Activated naive CD8-positive, alpha-beta T cell treated with anti-CD3 and anti-CD28 coated beads for 36 hours (primary cell): ENCODE data around the gene FRYL. TPM values are rescaled to one million over a fixed set of nuclear protein-coding genes. Genes with fewer than 3 reads are reported as not detected.
"Not testable (repeated sequence)": the region's sequence is repeated elsewhere in the genome, so short reads cannot be mapped to it uniquely, and the experiment has no call there.

Experiments
- DNase-seq: peaks from one replicate; pipeline ENCODE4 v3.0.0; 2021
- H3K27ac Mint-ChIP-seq: one replicate; pipeline ENCODE4 v1.8.0; 2022; ENCODE audit warnings: mild to moderate bottlenecking, moderate library complexity, mixed read lengths
- H3K27me3 Mint-ChIP-seq: one replicate; pipeline ENCODE4 v1.8.0; 2022; ENCODE audit warnings: mild to moderate bottlenecking, mixed read lengths
- H3K36me3 Mint-ChIP-seq: one replicate; pipeline ENCODE4 v1.8.0; 2021; ENCODE audit warnings: mild to moderate bottlenecking, mixed read lengths
- H3K4me1 Mint-ChIP-seq: one replicate; pipeline ENCODE4 v1.8.0; 2021; ENCODE audit warnings: mixed read lengths
- H3K4me3 Mint-ChIP-seq: one replicate; pipeline ENCODE4 v1.8.0; 2022; ENCODE audit warnings: mild to moderate bottlenecking, moderate library complexity, mixed read lengths
- H3K9me3 Mint-ChIP-seq: one replicate; pipeline ENCODE4 v1.8.0; 2022; ENCODE audit warnings: mixed read lengths
- total RNA-seq, 2 experiments: library from RNA; stranded (reverse); gene quantifications; one replicate each; pipeline ENCODE4 v1.2.3, GENCODE V29; 2021

Gene FRYL
- total RNA-seq, 2 experiments from 2014 or later: 54.0 to 63.8 TPM

DNA sequence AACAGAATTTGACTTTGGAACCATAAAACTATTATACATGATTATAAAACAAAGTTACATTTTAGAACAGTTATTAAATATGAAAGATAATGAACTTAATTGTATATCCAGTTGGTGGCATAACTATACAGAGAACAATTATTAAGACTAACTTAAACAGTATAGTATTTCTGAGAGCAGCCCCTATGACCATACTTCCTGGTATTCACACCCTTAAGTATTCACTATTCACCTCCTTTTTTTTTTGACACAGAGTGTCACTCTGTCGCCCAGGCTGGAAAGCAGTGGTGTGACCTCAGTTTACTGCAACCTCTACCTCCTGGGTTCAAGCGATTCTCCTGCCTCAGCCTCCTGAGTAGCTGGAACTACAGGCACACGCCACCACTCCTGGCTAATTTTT is 74.5 kb downstream of the FRYL start:
- Mint-ChIP-seq H3K27me3 (no peaks in the 10 kb centered on the region), H3K27ac (no peak overlapping the region), H3K36me3 (peaks cover 31% of the 10 kb centered on the region), H3K4me1 (peaks cover 31% of the 10 kb centered on the region), H3K9me3 (peaks cover under 1% of the 10 kb centered on the region), H3K4me3 (no peak overlapping the region)
- no peak for DNase-seq

DNA sequence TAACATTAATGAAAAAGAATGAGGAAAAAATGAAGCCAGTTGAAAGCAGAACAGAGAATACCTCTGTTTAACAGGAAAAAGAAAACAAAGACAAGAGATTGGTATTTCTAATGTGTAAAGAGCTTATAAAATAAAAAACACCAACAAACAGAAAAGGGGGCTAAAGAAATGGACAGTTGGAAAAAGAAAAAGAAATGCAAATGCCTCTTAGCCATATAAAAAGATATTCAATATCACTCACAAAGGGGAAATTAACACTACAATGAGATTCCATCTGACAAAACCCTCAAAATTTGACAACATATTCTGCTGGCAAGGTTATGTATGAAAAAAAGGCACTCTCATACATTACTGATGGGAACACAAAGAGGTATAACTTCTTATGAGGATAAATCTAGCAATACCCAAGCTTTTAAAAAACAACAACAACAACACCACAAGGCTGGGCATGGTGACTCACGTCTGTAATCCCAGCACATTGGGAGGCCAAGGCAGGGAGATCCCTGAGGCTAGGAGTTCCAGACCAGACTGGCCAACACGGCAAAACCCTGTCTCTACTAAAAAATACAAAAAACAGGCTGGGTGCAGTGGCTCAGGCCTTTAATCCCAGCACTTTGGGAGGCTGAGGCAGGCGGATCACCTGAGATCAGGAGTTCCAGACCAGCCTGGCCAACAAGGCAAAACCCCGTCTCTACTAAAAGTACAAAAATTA is 75.8 kb downstream of the FRYL start:
- Mint-ChIP-seq H3K27ac (no peak overlapping the region), H3K36me3 (peaks cover 19% of the 10 kb centered on the region), H3K27me3 (no peaks in the 10 kb centered on the region), H3K9me3 (no peaks in the 10 kb centered on the region), H3K4me1 (peaks cover 36% of the 10 kb centered on the region), H3K4me3 (no peak overlapping the region)
- DNase-seq: no peak

DNA sequence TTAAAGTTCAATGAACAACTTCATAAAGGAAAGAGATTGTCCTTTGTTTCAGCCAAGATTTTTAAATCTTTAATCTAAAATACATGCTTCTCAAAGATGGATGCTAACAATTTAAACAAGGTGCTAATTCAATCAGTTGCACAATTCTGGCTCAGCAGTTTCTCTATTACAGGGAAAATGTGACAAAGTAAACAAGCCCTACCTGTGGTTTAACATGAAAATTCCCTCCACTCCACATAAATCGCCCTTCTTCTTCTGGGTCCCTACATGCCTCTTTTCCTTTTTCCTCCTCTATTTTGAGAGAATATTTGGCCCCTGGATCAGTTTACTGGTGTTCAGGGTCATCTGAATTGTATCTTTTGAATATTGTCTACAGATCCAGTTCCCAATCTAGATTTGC is 80.6 kb downstream of the FRYL start:
- Mint-ChIP-seq H3K9me3 (peaks cover 3% of the 10 kb centered on the region), H3K4me3 (no peak overlapping the region), H3K27ac (peak overlapping the region; percentile 19), H3K36me3 (peaks cover 13% of the 10 kb centered on the region), H3K27me3 (no peaks in the 10 kb centered on the region), H3K4me1 (peaks cover 58% of the 10 kb centered on the region)
- no peak for DNase-seq

DNA sequence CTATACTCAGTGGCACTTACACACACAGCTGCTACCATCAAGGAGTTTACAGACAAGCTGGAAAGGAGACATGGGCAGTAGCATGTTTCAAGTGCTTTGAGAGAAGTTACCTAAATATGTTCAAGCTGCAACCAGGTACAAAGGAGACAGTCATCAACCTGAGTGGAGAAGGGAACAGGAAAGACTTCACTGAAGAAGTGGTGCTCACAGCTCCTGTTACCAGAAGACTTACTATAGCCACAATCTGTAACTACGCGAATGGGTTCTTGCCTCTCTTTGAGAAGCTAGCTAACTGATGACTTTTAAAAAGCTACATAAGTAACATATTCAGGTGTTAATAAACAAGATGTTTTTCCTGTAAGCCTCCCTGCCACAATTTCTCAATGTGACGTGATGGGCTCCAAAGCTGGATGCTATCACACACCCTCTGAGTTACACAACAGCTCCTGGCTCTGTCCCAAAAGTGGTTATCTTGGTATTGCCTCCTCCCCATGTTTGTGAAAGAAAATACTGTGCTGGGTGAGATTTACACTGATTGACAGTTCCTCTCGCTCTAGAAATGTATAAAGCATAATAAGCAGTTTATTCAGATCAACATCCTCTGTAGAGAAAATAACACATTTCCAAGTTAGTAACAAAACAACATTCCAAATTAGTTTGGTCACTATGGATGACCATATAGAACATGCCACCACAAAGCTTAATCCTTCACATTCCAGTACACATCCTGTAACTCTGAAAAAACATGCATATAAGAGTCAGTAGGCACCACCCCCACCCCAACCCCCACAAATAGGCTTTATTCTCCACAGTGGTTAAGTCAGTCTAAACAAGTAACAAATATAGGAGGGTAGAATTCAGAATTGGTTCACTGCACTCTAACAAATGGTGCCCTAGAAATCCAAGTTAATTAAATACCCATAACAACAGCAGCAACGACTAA is 81.8 kb downstream of the FRYL start:
- no peaks in the 10 kb centered on the region for H3K27me3 Mint-ChIP-seq
- H3K4me1 Mint-ChIP-seq: peaks cover 55% of the 10 kb centered on the region
- peaks cover 15% of the 10 kb centered on the region for H3K36me3 Mint-ChIP-seq
- no peak overlapping the region for H3K27ac Mint-ChIP-seq
- DNase-seq: no peak
- H3K9me3 Mint-ChIP-seq: peaks cover 3% of the 10 kb centered on the region
- no peak overlapping the region for H3K4me3 Mint-ChIP-seq

DNA sequence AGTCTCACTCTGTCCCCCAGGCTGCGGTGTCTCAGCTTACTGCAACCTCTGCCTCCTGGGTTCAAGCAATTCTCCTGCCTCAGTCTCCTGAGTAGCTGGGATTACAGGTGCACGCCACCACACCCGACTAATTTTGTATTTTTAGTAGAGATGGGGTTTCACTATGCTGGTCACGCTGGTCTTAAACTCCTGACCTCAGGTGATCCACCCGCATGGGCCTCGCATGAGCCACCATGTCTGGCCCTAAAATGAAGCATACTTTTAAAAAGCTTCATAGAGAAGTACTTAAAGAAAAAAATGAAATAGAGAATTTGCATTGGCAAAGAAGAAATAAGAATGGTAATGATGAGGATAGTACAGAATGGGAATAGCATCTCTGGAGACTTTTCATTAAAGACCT is 82.6 kb downstream of the FRYL start:
- Mint-ChIP-seq H3K4me1 (peaks cover 50% of the 10 kb centered on the region), H3K36me3 (peaks cover 15% of the 10 kb centered on the region)
- H3K9me3 Mint-ChIP-seq, H3K27ac Mint-ChIP-seq, H3K27me3 Mint-ChIP-seq, DNase-seq, H3K4me3 Mint-ChIP-seq: not testable (repeated sequence)

DNA sequence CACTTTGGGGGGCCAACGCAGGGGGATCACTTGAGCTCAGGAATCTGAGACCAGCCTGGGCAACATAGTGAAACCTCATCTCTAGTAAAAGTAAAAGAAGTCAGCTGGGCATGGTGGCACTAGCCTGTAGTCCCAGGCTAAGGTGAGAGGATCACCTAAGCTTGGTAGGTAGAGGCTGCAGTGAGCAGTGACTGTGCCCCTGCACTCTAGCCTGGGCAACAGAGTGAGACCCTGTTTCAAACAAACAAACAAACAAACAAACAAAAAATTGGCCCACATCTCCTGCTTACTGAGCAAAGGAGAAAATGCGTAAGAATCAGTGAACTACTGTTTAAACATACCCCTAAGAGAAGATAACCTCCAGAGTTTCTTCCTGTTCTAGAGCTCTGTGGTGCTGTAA is 85.3 kb downstream of the FRYL start:
- Mint-ChIP-seq H3K27me3 (no peaks in the 10 kb centered on the region), H3K9me3 (peaks cover 3% of the 10 kb centered on the region), H3K4me3 (no peak overlapping the region), H3K36me3 (peaks cover 11% of the 10 kb centered on the region), H3K4me1 (peaks cover 54% of the 10 kb centered on the region), H3K27ac (no peak overlapping the region)
- DNase-seq: no peak

DNA sequence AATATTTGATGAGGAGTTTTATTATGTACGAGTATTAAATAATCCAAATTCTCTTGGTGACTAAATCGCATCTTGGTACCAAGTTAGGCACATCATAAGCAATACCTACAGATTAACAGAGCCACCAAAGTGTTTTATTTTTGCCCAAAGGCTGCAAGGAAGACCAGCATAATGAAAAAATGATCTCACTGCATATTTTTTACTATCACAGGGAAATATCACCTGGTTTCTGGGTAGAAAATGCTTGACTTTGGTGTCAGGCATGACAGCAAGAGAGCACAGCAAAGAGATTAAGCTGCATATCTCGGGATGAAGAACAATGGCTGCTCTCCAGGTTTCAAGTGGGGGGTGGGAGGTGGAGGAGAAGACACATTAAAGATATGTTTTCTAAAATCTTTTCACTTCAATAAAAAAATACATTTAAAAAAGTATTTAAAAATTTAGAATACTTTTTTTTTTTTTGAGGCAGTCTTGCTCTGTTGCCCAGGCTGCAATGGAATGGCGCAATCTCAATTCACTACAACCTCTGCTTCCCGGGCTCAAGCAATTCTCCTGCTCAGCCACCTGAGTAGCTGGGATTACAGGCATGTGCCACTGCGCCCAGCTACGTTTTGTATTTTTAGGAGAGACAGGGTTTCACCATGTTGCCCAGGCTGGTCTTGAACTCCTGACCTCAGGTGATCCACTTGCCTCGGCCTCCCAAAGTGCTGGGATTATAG is 86.1 kb downstream of the FRYL start:
- no peak overlapping the region for H3K4me3 Mint-ChIP-seq
- peaks cover 3% of the 10 kb centered on the region for H3K9me3 Mint-ChIP-seq
- H3K4me1 Mint-ChIP-seq: peaks cover 53% of the 10 kb centered on the region
- no peak overlapping the region for H3K27ac Mint-ChIP-seq
- H3K27me3 Mint-ChIP-seq: no peaks in the 10 kb centered on the region
- DNase-seq: no peak
- peaks cover 11% of the 10 kb centered on the region for H3K36me3 Mint-ChIP-seq

DNA sequence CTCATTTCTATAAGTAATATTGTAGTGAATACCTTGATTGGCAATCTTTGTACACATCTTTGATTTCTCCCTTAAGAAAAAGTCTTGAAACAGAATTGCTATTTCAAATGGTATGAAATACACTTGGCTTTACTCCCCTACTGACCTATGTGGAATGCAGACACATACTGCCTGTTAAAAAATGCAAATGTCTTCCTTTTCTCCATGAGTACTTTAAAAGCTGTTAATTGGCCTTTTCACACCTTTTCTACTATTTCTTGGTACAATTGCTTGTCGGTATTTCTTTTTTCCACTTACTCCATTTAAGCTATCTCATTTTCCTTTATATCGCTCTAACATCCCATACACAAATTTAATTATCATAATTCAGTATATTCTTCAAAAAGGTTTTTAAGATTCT is 87.2 kb downstream of the FRYL start:
- Mint-ChIP-seq H3K4me1 (peaks cover 45% of the 10 kb centered on the region), H3K4me3 (no peak overlapping the region), H3K27ac (no peak overlapping the region), H3K36me3 (peaks cover 8% of the 10 kb centered on the region), H3K9me3 (peaks cover 3% of the 10 kb centered on the region), H3K27me3 (no peaks in the 10 kb centered on the region)
- DNase-seq: no peak

DNA sequence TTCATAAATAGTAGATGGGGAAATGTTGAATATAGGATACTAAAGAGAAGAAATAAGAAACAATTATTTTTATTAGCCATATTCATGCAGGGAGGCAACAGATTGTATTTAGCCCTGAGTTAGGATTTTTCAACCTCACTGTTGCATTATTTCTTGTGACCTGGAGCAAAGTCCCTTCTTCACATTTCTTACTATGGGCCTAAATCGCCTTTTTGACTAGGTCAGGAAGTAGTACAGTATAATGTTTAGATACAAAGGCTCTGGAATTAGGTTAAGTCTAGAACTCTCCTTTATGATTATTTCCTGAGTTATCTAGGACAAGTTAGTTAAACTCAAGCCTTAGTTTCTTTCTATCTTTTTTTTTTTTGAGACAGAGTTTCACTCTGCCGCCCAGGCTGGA is 88.0 kb downstream of the FRYL start:
- H3K9me3 Mint-ChIP-seq: peaks cover 3% of the 10 kb centered on the region
- H3K36me3 Mint-ChIP-seq: peaks cover 4% of the 10 kb centered on the region
- H3K27ac Mint-ChIP-seq: no peak overlapping the region
- peaks cover 42% of the 10 kb centered on the region for H3K4me1 Mint-ChIP-seq
- H3K27me3 Mint-ChIP-seq: no peaks in the 10 kb centered on the region
- H3K4me3 Mint-ChIP-seq: no peak overlapping the region
- DNase-seq: no peak

DNA sequence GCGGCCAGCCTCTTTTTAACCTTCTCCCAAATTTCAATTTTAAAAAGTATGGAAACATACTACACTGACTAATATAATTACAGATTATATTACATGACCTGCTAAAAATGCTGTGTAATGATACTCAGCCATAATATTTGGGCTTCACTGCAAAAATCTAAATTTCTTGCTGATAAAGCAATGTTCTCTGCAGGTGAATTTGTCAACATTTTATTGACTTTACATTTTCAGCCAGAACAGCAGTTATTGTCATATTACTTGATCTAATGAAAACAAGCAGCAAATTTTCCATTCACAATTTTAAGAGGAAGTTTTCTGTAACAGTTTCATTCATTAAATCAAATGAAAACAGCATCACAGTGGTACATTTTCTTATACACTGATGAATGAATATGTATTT is 91.1 kb downstream of the FRYL start:
- Mint-ChIP-seq H3K4me3 (no peak overlapping the region), H3K27ac (no peak overlapping the region), H3K27me3 (no peaks in the 10 kb centered on the region), H3K4me1 (peaks cover 39% of the 10 kb centered on the region), H3K36me3 (peaks cover 1% of the 10 kb centered on the region), H3K9me3 (no peaks in the 10 kb centered on the region)
- DNase-seq: no peak

DNA sequence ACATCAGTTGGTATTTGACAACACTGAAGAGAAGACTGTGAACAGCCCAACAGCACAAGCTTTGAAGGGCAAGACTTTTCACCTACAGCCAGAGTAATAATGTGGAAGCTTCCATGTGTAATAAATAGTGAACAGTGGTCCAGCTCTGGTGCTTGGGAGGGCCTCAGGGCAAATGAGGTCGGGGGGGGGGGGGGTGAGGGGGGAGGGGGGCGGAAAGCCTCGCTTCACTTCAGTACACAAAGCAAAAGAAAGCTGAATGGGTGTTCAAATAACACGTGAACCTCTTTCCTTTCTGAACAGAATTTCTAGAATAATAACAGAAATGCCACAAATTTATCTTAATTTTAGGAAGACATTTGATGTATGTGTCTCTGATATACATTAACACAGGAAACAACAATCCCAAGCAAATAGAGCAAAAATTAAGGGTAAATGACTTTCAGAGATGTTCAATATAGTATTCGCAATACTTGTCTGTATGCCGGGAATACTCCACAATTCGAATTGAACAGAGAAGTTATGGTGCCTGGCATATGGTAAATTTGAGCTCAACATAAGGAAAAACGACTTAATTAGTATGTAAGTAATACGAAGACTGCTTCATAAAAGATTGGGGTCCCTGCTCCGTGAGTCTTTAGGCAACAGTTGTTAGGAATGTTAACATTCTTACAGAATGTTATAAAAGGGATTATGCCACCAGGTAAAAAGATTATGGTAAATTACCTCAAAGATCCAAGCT is 92.6 kb downstream of the FRYL start:
- H3K27ac Mint-ChIP-seq: no peak overlapping the region
- no peak overlapping the region for H3K4me3 Mint-ChIP-seq
- H3K36me3 Mint-ChIP-seq: peaks cover 7% of the 10 kb centered on the region
- H3K27me3 Mint-ChIP-seq: no peaks in the 10 kb centered on the region
- peaks cover 39% of the 10 kb centered on the region for H3K4me1 Mint-ChIP-seq
- H3K9me3 Mint-ChIP-seq: peaks cover under 1% of the 10 kb centered on the region
- DNase-seq: no peak

DNA sequence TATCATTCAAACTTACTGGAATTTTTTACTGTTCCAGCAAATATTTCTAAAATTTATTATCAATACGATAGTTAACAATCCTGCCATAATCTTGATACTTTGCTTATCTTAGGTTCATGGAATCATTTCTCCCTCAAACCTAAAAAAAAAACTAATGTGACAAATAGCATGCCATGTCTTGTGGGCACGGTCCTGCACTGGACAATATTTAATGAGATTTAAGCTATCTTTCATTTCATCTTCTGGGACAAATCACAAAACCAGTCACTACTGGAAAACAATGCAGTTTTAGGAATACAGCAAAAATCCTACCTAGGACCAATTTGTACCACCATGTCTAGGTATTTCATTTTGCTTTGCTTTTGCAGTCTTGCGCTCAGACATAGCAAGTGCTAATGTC is 93.7 kb downstream of the FRYL start:
- Mint-ChIP-seq H3K27me3 (no peaks in the 10 kb centered on the region), H3K9me3 (peaks cover 1% of the 10 kb centered on the region), H3K4me1 (peaks cover 45% of the 10 kb centered on the region), H3K4me3 (no peak overlapping the region), H3K27ac (no peak overlapping the region), H3K36me3 (peaks cover 13% of the 10 kb centered on the region)
- DNase-seq: no peak

DNA sequence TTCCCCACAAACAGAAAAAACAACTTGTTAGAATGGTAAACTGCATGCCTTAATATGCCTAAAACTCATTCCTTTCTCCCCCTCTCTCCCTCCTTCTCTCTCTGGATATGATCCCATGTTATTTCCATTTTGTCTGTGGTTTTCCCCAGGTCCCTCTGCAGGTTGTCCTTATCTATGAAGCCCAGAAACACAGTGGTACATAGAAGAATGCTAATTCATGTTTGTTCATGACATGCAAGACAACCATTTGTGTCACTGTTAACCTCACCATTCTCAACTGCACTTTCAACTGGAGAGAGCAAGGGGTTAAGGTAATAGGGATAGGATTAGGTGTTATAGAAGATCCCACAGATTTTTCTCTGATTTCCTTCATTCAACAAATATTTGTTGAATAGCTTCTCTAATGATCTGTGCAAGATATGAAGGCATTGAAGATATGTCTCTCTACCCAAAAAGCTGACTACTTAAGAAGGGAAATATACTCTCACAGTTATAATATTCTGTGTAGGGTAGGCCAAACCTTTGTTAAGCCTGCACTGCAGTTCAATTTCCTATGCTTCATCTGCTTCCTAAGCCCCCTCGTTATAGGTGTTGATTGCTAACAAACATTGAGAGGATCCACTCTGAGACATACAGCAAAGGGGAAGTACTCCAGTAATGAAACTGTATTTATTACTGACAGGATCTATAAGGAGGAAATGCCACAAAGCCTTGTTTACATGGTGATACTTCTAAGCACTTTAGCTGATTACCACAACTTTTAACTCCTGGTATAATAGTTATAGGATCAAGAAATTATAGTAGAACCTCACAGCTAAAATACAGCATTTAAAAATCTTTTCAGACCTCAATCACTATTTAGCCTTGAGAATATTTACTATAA is 96.1 kb downstream of the FRYL start:
- H3K27me3 Mint-ChIP-seq: no peaks in the 10 kb centered on the region
- no peak overlapping the region for H3K27ac Mint-ChIP-seq
- DNase-seq: no peak
- H3K9me3 Mint-ChIP-seq: peaks cover 1% of the 10 kb centered on the region
- no peak overlapping the region for H3K4me3 Mint-ChIP-seq
- peaks cover 39% of the 10 kb centered on the region for H3K4me1 Mint-ChIP-seq
- H3K36me3 Mint-ChIP-seq: peaks cover 13% of the 10 kb centered on the region

DNA sequence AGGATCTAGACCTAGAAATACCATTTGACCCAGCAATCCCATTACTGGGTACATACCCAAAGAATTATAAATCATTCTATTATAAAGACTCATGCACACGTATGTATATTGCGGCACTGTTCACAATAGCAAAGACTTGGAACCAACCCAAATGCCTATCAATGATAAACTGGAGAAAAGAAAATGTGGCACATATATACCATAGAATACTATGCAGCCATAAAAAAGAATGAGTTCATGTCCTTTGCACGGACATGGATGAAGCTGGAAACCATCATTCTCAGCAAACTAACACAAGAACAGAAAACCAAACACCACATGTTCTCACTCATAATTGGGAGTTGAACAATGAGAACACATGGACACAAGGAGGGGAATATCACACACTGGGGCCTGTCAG is 97.2 kb downstream of the FRYL start:
- DNase-seq, H3K4me3 Mint-ChIP-seq, H3K9me3 Mint-ChIP-seq, H3K27ac Mint-ChIP-seq, H3K27me3 Mint-ChIP-seq: not testable (repeated sequence)
- H3K36me3 Mint-ChIP-seq: peaks cover 14% of the 10 kb centered on the region
- H3K4me1 Mint-ChIP-seq: peaks cover 38% of the 10 kb centered on the region
